K562 treated with DMSO at 1 percent for 4 hours (cell line): ENCODE results near the gene TEX28. TPM values are rescaled to one million over a fixed set of nuclear protein-coding genes. Genes with fewer than 3 reads are reported as not detected.

Experiments
- total RNA-seq: library from RNA; unstranded; fragments of 300-600 nt; gene quantifications from 2 replicates; pipeline ENCODE4 v1.2.3, GENCODE V29; 2022; ENCODE audit not compliant: insufficient read depth

Gene TEX28, protein sequence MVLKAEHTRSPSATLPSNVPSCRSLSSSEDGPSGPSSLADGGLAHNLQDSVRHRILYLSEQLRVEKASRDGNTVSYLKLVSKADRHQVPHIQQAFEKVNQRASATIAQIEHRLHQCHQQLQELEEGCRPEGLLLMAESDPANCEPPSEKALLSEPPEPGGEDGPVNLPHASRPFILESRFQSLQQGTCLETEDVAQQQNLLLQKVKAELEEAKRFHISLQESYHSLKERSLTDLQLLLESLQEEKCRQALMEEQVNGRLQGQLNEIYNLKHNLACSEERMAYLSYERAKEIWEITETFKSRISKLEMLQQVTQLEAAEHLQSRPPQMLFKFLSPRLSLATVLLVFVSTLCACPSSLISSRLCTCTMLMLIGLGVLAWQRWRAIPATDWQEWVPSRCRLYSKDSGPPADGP
- not detected in 2 replicates for total RNA-seq

DNA sequence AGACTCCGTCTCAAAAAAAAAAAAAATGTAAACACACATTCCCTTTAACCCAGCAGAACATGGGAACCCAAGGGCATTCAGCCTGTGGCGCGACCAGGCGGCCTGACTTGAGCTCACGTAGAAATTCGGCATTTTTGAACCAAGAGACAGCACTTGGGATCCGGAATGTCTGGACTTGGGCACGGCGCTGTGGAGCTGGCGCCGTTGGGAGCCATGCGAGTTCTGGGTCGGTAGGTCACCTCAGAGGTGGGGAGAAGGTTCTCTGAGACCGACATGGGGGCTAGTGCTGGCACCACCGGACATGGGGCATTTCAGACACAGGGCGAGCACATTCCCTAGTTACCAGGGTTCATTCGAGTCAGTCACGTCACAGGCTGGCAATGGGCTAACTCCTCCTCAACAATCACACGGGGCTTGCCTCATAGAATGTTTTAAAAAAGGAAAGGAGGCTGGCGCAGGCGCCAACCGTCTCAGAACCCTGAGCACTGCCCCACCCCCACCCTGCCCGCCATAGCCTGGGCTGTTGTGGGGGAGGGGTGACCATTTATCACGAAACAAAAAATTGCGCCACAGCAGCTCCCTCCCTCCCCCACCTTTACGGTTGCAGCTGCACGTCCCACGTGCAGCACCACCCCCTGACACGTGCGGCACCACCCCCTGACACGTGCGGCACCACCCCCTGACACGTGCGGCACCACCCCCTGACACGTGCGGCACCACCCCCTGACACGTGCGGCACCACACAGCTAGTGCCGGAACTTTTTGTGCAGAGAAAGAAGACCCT lies at the start of gene TEX28:
Gene TEX28, minus strand, starts transcription at position 334 of the 784 bp plus-strand sequence. CDS start 3,007 bp downstream, outside the sequence.

DNA sequence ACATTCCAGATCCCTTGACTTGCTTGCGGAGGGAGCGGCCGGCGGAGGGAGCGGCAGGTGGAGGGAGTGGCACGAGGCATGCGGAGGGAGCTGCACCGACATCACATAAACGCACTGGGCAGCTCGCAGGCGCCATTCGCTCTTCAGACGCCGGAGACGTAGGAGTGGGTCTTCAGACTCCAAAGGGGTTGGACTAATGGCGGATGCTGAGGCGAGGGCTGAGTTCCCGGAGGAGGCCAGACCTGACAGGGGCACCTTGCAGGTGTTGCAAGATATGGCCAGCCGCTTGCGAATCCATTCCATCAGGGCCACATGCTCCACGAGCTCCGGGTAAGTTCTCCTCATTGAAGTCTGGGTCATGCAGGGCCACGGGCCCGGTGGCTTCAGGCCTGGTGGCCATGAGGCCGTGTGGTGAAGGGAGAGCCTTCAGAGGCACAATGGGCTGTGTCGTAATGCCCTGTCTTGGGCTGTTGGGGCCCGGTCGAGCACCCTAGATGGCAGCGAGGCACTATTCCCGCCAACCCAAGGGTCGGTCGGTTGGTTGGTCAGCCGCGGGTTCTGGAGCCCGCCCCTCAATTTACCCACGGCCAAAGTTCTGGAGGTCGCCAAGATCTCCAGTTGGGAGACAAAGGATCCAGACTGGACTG lies 863 bp upstream of the TEX28 start, which contains the start of gene TKTL1:
Gene TKTL1, plus strand, starts transcription at position 132 of the 647 bp plus-strand sequence. Its CDS starts 65 bp downstream, at position 197.

DNA sequence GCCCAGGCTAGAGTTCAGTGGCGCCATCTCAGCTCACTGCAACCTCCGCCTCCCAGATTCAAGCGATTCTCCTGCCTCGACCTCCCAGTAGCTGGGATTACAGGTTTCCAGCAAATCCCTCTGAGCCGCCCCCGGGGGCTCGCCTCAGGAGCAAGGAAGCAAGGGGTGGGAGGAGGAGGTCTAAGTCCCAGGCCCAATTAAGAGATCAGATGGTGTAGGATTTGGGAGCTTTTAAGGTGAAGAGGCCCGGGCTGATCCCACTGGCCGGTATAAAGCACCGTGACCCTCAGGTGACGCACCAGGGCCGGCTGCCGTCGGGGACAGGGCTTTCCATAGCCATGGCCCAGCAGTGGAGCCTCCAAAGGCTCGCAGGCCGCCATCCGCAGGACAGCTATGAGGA lies 37.6 kb downstream of the TEX28 start, which contains the start of gene OPN1MW3:
Gene OPN1MW3, plus strand, starts transcription at position 301 of the 400 bp plus-strand sequence. Its CDS starts 38 bp downstream, at position 339.

Other genes with a start within 250 kb of the TEX28 start
- 30.0 and 30.4 TPM in 2 replicates for gene MECP2, start 197.4 kb downstream of the TEX28 start, total RNA-seq
- gene OPN1LW, start 150.9 kb downstream of the TEX28 start, total RNA-seq = not detected in 2 replicates
- gene OPN1MW, start 112.5 kb downstream of the TEX28 start, total RNA-seq = not detected in 2 replicates
- not detected in 2 replicates for gene OPN1MW2, start 75.4 kb downstream of the TEX28 start, total RNA-seq
- gene OPN1MW3, start 37.5 kb downstream of the TEX28 start, total RNA-seq = not detected in 2 replicates
- gene TKTL1, start 671 bp upstream of the TEX28 start, total RNA-seq = 1.2 and 2.2 TPM in 2 replicates
- gene FLNA, start 79.5 kb upstream of the TEX28 start, total RNA-seq = 626 and 661 TPM in 2 replicates
- 102 and 119 TPM in 2 replicates for gene EMD, start 84.2 kb upstream of the TEX28 start, total RNA-seq
- 14,280 and 14,407 TPM in 2 replicates for gene RPL10, start 103.3 kb upstream of the TEX28 start, total RNA-seq
- 18.1 and 21.6 TPM in 2 replicates for gene DNASE1L1, start 114.1 kb upstream of the TEX28 start, total RNA-seq
- gene TAFAZZIN, start 116.4 kb upstream of the TEX28 start, total RNA-seq = 35.2 and 47.4 TPM in 2 replicates
- 230 and 231 TPM in 2 replicates for gene ATP6AP1, start 133.6 kb upstream of the TEX28 start, total RNA-seq
- 99.3 and 105 TPM in 2 replicates for gene GDI1, start 142.0 kb upstream of the TEX28 start, total RNA-seq
- gene FAM50A, start 149.0 kb upstream of the TEX28 start, total RNA-seq = 149 and 188 TPM in 2 replicates
- 7.5 and 12.5 TPM in 2 replicates for gene PLXNA3, start 163.2 kb upstream of the TEX28 start, total RNA-seq
- 170 and 180 TPM in 2 replicates for gene LAGE3, start 184.2 kb upstream of the TEX28 start, total RNA-seq
- 69.7 and 80.5 TPM in 2 replicates for gene UBL4A, start 191.5 kb upstream of the TEX28 start, total RNA-seq
- gene SLC10A3, start 195.5 kb upstream of the TEX28 start, total RNA-seq = 47.8 and 56.8 TPM in 2 replicates
- 84.1 and 87.0 TPM in 2 replicates for gene FAM3A, start 221.1 kb upstream of the TEX28 start, total RNA-seq